ENCODE data around the gene SLC16A2. TPM values are rescaled to one million over a fixed set of nuclear protein-coding genes. Genes with fewer than 3 reads are reported as not detected.
A peak's percentile ranks its signal among the peaks of the same experiment; 100 is the strongest.

SLC16A2 gene
- polyA plus RNA-seq, 3 donors: not detected

DNA sequence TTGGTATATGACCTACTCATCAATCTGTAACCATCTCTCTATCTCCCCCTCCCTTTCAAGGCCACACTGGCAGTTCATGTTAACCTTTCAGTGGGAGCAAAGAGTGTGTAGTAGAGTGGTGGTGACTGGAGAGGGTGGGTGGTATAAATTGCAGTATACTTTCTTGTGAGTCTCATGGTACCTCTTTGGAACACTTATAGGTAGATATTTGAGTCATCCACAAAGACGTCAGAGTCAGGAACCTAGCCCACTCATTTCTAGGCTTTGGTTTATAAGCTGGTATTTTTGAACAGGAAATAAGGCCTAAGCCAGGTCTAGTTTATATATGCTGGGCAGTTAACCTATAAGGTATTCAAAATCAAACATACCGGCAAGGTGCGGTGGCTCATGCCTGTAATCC is 156.8 kb downstream of the SLC16A2 start:
- Mint-ChIP-seq H3K27me3 (ENCODE audit: low read depth in 3 of 3) (peaks cover 0 to 2% (median 1%) of the 10 kb centered on the region in 3 donors), H3K4me1 (no peaks in the 10 kb centered on the region), H3K9me3 (no peaks in the 10 kb centered on the region), H3K36me3 (peaks cover 4 to 6% of the 10 kb centered on the region in 2 donors), H3K4me3 (no peak overlapping the region), H3K27ac (no peak overlapping the region)
- H3K27me3 ChIP-seq (ENCODE audit: control insufficient read depth in 2 of 2, insufficient read depth in 2 of 2, low read length in 2 of 2): no peaks in the 10 kb centered on the region
- H3K9ac ChIP-seq (ENCODE audit: insufficient read depth, low read length, poor library complexity, severe bottlenecking): no peak overlapping the region
- no peak overlapping the region for H3K27ac ChIP-seq (ENCODE audit: low read depth in 1 of 2, low read length in 2 of 2)
- TF ChIP-seq, protein P1, sequence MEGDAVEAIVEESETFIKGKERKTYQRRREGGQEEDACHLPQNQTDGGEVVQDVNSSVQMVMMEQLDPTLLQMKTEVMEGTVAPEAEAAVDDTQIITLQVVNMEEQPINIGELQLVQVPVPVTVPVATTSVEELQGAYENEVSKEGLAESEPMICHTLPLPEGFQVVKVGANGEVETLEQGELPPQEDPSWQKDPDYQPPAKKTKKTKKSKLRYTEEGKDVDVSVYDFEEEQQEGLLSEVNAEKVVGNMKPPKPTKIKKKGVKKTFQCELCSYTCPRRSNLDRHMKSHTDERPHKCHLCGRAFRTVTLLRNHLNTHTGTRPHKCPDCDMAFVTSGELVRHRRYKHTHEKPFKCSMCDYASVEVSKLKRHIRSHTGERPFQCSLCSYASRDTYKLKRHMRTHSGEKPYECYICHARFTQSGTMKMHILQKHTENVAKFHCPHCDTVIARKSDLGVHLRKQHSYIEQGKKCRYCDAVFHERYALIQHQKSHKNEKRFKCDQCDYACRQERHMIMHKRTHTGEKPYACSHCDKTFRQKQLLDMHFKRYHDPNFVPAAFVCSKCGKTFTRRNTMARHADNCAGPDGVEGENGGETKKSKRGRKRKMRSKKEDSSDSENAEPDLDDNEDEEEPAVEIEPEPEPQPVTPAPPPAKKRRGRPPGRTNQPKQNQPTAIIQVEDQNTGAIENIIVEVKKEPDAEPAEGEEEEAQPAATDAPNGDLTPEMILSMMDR (IDR thresholded peaks at IDR 0.05): no peak
- no peak for DNase-seq
- H3K4me1 ChIP-seq (ENCODE audit: control insufficient read depth in 1 of 2, insufficient read depth in 2 of 2, low read length in 2 of 2): no peaks in the 10 kb centered on the region
- H4K20me1 ChIP-seq (ENCODE audit: insufficient read depth, low read length): no peaks in the 10 kb centered on the region
- intact Hi-C loops (cut with micrococcal nuclease): no loop called here
- no peaks in the 10 kb centered on the region for H3K9me3 ChIP-seq (replicated peaks in 1 of 2; ENCODE audit: control insufficient read depth in 1 of 2, insufficient read depth in 1 of 2, low read length in 2 of 2)
- H3K4me3 ChIP-seq (replicated peaks in 1 of 3; ENCODE audit: low read depth in 2 of 3, low read length in 3 of 3): no peak overlapping the region
- WGBS (ENCODE audit: insufficient coverage): no CpG with 5 or more reads among the region's 3 CpGs
- H3K79me2 ChIP-seq (ENCODE audit: insufficient read depth, low read length): no peaks in the 10 kb centered on the region
- H3K36me3 ChIP-seq (replicated peaks in 1 of 2; ENCODE audit: control insufficient read depth in 1 of 2, insufficient read depth in 2 of 2, low read length in 2 of 2): no peaks in the 10 kb centered on the region
- no peak overlapping the region for H2AFZ ChIP-seq (ENCODE audit: insufficient read depth, low read depth, low read length, poor library complexity, severe bottlenecking)
- no peak overlapping the region for H3K4me2 ChIP-seq (replicated peaks; ENCODE audit: extremely low read depth, low read length, poor library complexity, severe bottlenecking)

- Histone ChIP-seq H3K4me3 (replicated peaks in 1 of 3; ENCODE audit: low read depth in 2 of 3, low read length in 3 of 3) (no peak overlapping the region), H3K9me3 (replicated peaks in 1 of 2; ENCODE audit: control insufficient read depth in 1 of 2, insufficient read depth in 1 of 2, low read length in 2 of 2) (no peaks in the 10 kb centered on the region), H3K79me2 (ENCODE audit: insufficient read depth, low read length) (no peaks in the 10 kb centered on the region), H3K27ac (ENCODE audit: low read depth in 1 of 2, low read length in 2 of 2) (no peak overlapping the region), H4K20me1 (ENCODE audit: insufficient read depth, low read length) (peaks cover 5% of the 10 kb centered on the region), H3K36me3 (replicated peaks in 1 of 2; ENCODE audit: control insufficient read depth in 1 of 2, insufficient read depth in 2 of 2, low read length in 2 of 2) (peaks cover 0 to 3% of the 10 kb centered on the region in 2 donors), H3K4me2 (replicated peaks; ENCODE audit: extremely low read depth, low read length, poor library complexity, severe bottlenecking) (no peak overlapping the region), H3K9ac (ENCODE audit: insufficient read depth, low read length, poor library complexity, severe bottlenecking) (no peak overlapping the region), H3K4me1 (ENCODE audit: control insufficient read depth in 1 of 2, insufficient read depth in 2 of 2, low read length in 2 of 2) (no peaks in the 10 kb centered on the region), H3K27me3 (ENCODE audit: control insufficient read depth in 2 of 2, insufficient read depth in 2 of 2, low read length in 2 of 2) (no peaks in the 10 kb centered on the region), H2AFZ (ENCODE audit: insufficient read depth, low read depth, low read length, poor library complexity, severe bottlenecking) (no peak overlapping the region)
- no peak for DNase-seq
- TF ChIP-seq, protein P1 (IDR thresholded peaks at IDR 0.05): no peak
- Mint-ChIP-seq H3K4me1 (no peaks in the 10 kb centered on the region), H3K27me3 (ENCODE audit: low read depth in 3 of 3) (peaks cover 0 to 4% (median 0%) of the 10 kb centered on the region in 3 donors), H3K9me3 (no peaks in the 10 kb centered on the region), H3K4me3 (no peak overlapping the region), H3K36me3 (peaks cover 5 to 6% of the 10 kb centered on the region in 2 donors), H3K27ac (peak overlapping the region in 2 of 7 donors; percentile 15 to 48)
- intact Hi-C loops (cut with micrococcal nuclease): no loop called here
- 100% methylated on average over 1 of the region's 3 CpGs for WGBS (ENCODE audit: insufficient coverage)
Observed at GRCh38 chrX:74579597-74580198, 158.4 kb downstream of the SLC16A2 start.

Small RNA genes lying within 50 kb of the gene (small RNA-seq; reads per million reads assigned to genes)
- gene RN7SL790P (ENCODE audit: insufficient read length, low read depth): not detected

Other genes starting within 250 kb of the SLC16A2 start
- gene ZCCHC13, start 117.3 kb upstream of the SLC16A2 start, polyA plus RNA-seq: not detected
- gene RLIM, start 193.1 kb downstream of the SLC16A2 start, polyA plus RNA-seq: 10 to 100 TPM in 1 of 3 donors, 1 to 10 TPM in 2; 7.6 to 10.3 (median 8.4) TPM

Data from CD14-positive monocyte (primary cell).